Tibial nerve (tissue), 4 donors: ENCODE measurements around the gene CRNN. TPM values are rescaled to one million over a fixed set of nuclear protein-coding genes. Genes with fewer than 3 reads are reported as not detected.
A peak's percentile ranks its signal among the peaks of the same experiment; 100 is the strongest.

ENCODE experiments used
- DNase-seq, 2 donors: peaks; one replicate each; pipeline ENCODE4 v3.0.0-alpha.2; 2019; ENCODE audit warnings: low spot score in 2 of 2
- H3K27ac ChIP-seq, 4 donors: fragments of 200-600 bp; sonication (generic) in 3 of 4; one replicate each; pipeline ENCODE4 v1.5.1; 2017 to 2019; ENCODE audit warnings: mild to moderate bottlenecking in 1 of 4
- H3K27me3 ChIP-seq, 2 donors: fragments of 200-600 bp; sonication (generic) in 1 of 2; one replicate each; pipeline versions ENCODE4 v1.5.1 to v1.6.0; 2017 to 2019
- H3K36me3 ChIP-seq, 3 donors: fragments of 200-600 bp; sonication (generic); one replicate each; pipeline ENCODE4 v1.5.1; 2018 to 2019
- H3K4me1 ChIP-seq, 4 donors: fragments of 200-600 bp; sonication (generic) in 3 of 4; one replicate each; pipeline ENCODE4 v1.5.1; 2017 to 2019
- H3K4me3 ChIP-seq, 4 donors: fragments of 200-600 bp; sonication (generic) in 3 of 4; one replicate each; pipeline ENCODE4 v1.5.1; 2017 to 2019; ENCODE audit warnings: mild to moderate bottlenecking in 1 of 4, moderate library complexity in 1 of 4
- H3K9me3 ChIP-seq, 4 donors: fragments of 200-600 bp; sonication (generic) in 3 of 4; one replicate each; pipeline ENCODE4 v1.5.1; 2017 to 2019
- EP300 ChIP-seq, 2 donors: sonication (generic); formaldehyde crosslinking; IDR thresholded peaks; one replicate each; pipeline ENCODE4 v1.6.1; 2017; ENCODE audit warnings: antibody characterized with exemption in 2 of 2, mild to moderate bottlenecking in 1 of 2
- POLR2A ChIP-seq, 2 donors: fragments of 450-650 bp; IDR thresholded peaks; one replicate each; pipeline ENCODE4 v1.6.1; 2017; ENCODE audit warnings: antibody characterized with exemption in 2 of 2, mild to moderate bottlenecking in 2 of 2, moderate library complexity in 2 of 2
- WGBS, 2 donors: methylation state at CpG; one replicate each; pipeline ENCODE4 v1.1.5; 2018; 5-methylcytosine and 5-hydroxymethylcytosine counted together
- total RNA-seq, 4 donors: library from RNA; depleted of rRNA; stranded (reverse); fragments of >200 nt; gene quantifications; one replicate each; pipeline ENCODE4 v1.1.0, GENCODE V29; 2016
- TF ChIP-seq, protein P1 (sequence below), 5 experiments: fragments of 200-600 bp in 3 of 5; fragments of 450-650 bp in 2 of 5; sonication (generic) in 3 of 5; IDR thresholded peaks; one replicate each; pipeline ENCODE4 v1.5.1; 2016 to 2019; ENCODE audit warnings: antibody characterized with exemption in 5 of 5, mild to moderate bottlenecking in 3 of 5, moderate library complexity in 2 of 5

CRNN gene
- total RNA-seq, 4 donors from 2014 or later = not detected

DNA sequence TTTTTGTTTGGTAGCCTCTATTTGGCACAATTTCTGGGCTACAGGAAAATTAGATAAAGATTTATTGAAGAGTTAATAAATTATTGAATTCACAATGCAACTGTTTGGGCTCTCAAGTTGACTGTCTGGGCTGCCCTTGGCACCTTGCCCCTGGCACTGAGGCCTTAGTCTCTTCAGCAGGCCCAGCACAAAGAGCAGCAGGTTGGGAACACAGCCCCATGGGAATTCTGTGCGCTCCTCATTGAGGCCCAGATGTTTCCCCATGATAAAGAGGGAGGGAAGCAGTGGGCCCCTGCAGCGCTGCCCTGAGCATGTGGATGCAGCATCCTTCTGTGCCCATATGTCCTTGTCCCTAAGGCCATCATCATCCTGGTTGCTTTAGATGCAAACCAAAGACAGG, 2.9 kb downstream of the CRNN start:
- no peak for DNase-seq
- Histone ChIP-seq H3K9me3 (no peaks in the 10 kb centered on the region), H3K27me3 (no peaks in the 10 kb centered on the region), H3K4me3 (no peak overlapping the region), H3K4me1 (peaks cover 0 to 6% (median 0%) of the 10 kb centered on the region in 4 donors), H3K27ac (no peak overlapping the region), H3K36me3 (no peaks in the 10 kb centered on the region)
- WGBS, 2 donors = 0 to 80% methylated on average over 1 to 2 of the region's 2 CpGs
- no peak for TF ChIP-seq POLR2A (IDR thresholded peaks at IDR 0.05)
- no peak for TF ChIP-seq EP300 (IDR thresholded peaks at IDR 0.05)
- TF ChIP-seq, protein P1, sequence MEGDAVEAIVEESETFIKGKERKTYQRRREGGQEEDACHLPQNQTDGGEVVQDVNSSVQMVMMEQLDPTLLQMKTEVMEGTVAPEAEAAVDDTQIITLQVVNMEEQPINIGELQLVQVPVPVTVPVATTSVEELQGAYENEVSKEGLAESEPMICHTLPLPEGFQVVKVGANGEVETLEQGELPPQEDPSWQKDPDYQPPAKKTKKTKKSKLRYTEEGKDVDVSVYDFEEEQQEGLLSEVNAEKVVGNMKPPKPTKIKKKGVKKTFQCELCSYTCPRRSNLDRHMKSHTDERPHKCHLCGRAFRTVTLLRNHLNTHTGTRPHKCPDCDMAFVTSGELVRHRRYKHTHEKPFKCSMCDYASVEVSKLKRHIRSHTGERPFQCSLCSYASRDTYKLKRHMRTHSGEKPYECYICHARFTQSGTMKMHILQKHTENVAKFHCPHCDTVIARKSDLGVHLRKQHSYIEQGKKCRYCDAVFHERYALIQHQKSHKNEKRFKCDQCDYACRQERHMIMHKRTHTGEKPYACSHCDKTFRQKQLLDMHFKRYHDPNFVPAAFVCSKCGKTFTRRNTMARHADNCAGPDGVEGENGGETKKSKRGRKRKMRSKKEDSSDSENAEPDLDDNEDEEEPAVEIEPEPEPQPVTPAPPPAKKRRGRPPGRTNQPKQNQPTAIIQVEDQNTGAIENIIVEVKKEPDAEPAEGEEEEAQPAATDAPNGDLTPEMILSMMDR (IDR thresholded peaks at IDR 0.05) = no peak

DNA sequence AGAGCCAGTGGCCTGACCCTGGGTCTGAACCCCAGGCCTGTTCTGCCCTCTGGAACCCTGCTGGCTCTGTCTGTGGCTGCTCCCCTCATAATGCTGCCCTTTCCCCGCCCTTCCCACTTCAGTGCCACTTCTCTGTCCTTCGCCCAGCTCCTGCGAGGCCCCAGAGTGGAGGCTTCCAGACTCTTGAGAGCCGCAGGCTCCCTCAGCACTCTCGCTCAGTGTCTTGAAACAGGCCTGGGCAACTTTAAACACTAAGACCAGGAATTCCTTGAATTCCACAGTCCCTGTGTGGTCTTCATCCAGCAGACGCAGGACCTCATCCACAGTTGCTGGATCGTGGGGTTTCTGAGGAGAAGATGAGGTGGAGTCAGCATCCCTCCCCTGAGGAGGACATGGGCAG, 3.5 kb downstream of the CRNN start:
- 52 to 55% methylated on average over 7 of the region's 7 CpGs for WGBS, 2 donors
- no peak for TF ChIP-seq EP300 (IDR thresholded peaks at IDR 0.05)
- TF ChIP-seq POLR2A (IDR thresholded peaks at IDR 0.05) = no peak
- TF ChIP-seq, protein P1 (IDR thresholded peaks at IDR 0.05) = no peak
- Histone ChIP-seq H3K4me3 (no peak overlapping the region), H3K27me3 (no peaks in the 10 kb centered on the region), H3K27ac (no peak overlapping the region), H3K9me3 (no peaks in the 10 kb centered on the region), H3K4me1 (peaks cover 0 to 6% (median 0%) of the 10 kb centered on the region in 4 donors), H3K36me3 (no peaks in the 10 kb centered on the region)
- no peak for DNase-seq

DNA sequence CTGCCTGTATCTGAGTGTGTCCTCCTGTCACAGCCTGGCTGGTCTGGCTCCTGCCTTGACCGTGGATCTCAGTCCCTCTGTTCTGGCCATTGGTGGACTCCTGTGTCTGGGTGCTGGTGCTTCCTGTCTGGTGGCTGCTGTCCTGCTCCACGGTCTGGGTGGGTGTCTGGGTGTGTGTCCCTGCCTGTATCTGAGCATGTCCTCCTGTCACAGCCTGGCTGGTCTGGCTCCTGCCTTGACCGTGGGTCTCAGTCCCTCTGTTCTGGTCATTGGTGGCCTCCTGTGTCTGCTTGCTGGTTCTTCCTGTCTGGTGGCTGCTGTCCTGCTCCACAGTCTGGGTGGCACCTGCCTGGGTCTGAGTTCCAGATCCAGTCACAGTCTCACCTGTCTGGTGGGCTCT, 4.0 kb downstream of the CRNN start:
- WGBS, 2 donors = 65 to 87% methylated on average over 2 to 3 of the region's 3 CpGs
- Histone ChIP-seq H3K27me3 (no peaks in the 10 kb centered on the region), H3K27ac (no peak overlapping the region), H3K9me3 (no peaks in the 10 kb centered on the region), H3K4me1 (peaks cover 0 to 6% (median 0%) of the 10 kb centered on the region in 4 donors), H3K4me3 (no peak overlapping the region), H3K36me3 (no peaks in the 10 kb centered on the region)
- TF ChIP-seq, protein P1 (IDR thresholded peaks at IDR 0.05) = no peak
- TF ChIP-seq EP300 (IDR thresholded peaks at IDR 0.05) (no peak), POLR2A (IDR thresholded peaks at IDR 0.05) (no peak)
- DNase-seq = no peak

DNA sequence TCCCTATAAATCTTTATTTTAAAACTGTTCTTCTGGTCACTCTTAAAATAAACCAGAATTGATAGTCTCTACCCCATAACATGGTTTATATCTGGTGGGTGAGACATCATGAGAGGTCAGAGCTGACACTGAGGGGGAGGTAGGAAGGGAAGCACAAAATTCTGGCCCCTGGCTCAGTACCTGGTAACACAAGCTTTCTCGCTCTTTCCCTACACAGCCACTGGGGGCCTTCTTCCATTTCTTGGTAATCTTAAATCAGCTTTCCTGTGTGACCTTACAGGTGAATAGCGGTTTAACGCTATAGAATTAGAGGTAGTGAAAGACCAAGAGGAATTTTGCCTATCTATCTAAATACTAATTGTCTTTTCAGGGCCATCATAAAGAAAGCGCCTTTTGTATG, 5.4 kb downstream of the CRNN start:
- WGBS, 2 donors = 89 to 93% methylated on average over 4 of the region's 4 CpGs
- no peak for TF ChIP-seq POLR2A (IDR thresholded peaks at IDR 0.05)
- TF ChIP-seq EP300 (IDR thresholded peaks at IDR 0.05) = no peak
- TF ChIP-seq, protein P1 (IDR thresholded peaks at IDR 0.05) = no peak
- DNase-seq = no peak
- H3K4me3 ChIP-seq = no peak overlapping the region
- no peaks in the 10 kb centered on the region for H3K9me3 ChIP-seq
- H3K27ac ChIP-seq = no peak overlapping the region
- no peaks in the 10 kb centered on the region for H3K27me3 ChIP-seq
- peaks cover 0 to 6% (median 0%) of the 10 kb centered on the region in 4 donors for H3K4me1 ChIP-seq
- H3K36me3 ChIP-seq = no peaks in the 10 kb centered on the region

DNA sequence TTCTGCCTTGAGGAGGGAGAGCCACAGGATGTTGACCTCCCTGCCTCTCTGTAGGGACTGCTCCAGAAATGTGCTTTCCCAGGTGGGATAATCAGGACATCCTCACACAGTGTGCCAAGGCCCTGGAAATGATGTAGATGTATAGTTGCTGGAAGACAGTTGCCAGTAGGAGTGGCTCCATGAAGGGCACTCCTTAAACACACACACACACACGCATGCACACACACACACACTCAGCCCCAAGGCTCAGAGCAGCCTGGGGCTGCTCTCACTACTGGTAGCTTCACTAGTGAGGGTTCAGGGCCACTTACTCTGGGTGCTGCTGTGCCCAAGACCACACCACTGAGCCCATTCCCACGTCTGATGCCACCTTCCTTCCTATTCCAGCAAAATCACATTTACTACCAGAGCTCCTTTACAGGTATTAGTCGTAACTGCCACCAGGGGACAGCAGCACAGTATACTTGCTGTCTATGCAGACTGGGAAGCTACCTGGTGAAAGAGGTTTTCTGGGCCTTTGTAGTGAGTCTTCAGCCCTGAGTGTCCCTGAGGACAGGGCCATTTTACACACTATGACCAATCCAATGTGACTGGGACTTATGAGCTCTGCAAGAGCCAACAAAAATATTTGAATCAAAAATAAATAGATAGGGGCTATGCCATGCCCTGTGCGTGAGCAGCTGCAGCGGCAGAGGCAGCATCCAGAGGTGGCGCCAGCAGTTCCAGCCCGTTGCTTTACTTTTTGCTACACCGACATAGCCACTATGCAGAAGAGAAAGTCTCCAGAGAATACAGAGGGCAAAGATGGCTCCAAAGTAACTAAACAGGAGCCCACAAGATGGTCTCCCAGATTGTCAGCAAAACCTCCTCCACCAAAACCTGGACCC, 15.0 kb downstream of the CRNN start:
- Histone ChIP-seq H3K4me3 (no peak overlapping the region), H3K36me3 (no peaks in the 10 kb centered on the region), H3K27me3 (no peaks in the 10 kb centered on the region), H3K4me1 (no peaks in the 10 kb centered on the region), H3K27ac (no peak overlapping the region), H3K9me3 (no peaks in the 10 kb centered on the region)
- 35 to 53% methylated on average over 8 of the region's 8 CpGs for WGBS, 2 donors
- TF ChIP-seq, protein P1 (IDR thresholded peaks at IDR 0.05) = peak in 2 of 5 experiments; percentile 17 to 22
- TF ChIP-seq POLR2A (IDR thresholded peaks at IDR 0.05) (no peak), EP300 (IDR thresholded peaks at IDR 0.05) (no peak)
- DNase-seq = no peak
